ENCODE results near the gene SYT1.
A peak's percentile ranks its signal among the peaks of the same experiment; 100 is the strongest.

Gene SYT1

DNA sequence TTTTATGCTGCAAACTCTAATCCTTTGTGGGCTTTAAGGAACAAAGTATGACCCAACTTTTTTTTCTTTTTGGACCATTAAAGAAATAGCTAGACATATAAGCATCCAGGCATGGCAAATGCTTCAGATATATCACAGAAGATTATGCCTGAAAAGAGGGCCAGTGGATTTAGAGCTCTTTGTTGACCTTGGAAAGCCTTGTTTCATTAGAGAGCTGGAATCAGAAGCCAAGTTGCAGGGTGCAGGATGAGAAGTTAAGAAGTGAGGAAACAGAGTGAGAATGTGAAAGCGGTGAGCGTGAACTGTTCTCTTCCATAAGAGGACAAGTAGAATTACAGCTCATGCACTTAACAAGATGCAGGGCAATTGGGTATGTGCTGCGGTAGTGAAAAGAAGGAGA lies 373.7 kb downstream of the SYT1 start:
- DNase-seq, result no peak

DNA sequence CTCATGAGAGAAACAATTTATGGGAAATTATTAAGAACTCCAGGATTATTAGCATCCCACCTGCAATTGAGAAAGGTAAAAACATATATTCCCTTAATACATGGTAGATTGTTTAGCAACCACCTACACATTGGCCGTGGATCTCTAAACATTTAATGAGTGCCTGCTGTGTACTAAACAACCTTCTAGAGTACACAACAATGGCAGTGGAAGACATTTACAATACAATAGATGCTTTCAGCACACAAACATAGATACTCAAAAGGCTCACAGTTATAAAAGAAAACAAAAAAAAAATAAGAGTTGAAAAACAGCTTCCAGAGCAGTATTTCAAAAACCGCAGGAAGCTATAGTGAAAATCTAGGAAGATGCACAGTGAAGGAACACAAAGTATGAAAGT lies 382.9 kb downstream of the SYT1 start:
- DNase-seq, result no peak

DNA sequence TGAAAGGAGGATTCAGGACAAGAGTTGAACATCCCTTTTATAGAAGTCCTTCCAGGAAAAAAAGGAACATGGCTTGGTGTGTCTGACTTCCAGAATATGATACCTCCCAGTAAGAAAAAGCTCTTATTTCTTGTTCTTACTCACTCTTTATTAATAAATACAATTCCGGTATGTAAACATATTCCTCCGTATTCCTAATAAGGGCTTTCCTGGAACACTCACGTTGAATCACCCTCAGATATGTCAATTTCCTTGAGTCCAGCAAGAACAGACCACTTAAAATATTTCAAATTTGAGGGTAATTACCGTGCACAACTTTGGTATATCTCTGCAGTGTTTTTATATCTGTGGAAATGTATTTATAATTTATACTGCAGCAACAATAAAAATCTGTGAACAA lies 385.6 kb downstream of the SYT1 start:
- DNase-seq, result no peak

DNA sequence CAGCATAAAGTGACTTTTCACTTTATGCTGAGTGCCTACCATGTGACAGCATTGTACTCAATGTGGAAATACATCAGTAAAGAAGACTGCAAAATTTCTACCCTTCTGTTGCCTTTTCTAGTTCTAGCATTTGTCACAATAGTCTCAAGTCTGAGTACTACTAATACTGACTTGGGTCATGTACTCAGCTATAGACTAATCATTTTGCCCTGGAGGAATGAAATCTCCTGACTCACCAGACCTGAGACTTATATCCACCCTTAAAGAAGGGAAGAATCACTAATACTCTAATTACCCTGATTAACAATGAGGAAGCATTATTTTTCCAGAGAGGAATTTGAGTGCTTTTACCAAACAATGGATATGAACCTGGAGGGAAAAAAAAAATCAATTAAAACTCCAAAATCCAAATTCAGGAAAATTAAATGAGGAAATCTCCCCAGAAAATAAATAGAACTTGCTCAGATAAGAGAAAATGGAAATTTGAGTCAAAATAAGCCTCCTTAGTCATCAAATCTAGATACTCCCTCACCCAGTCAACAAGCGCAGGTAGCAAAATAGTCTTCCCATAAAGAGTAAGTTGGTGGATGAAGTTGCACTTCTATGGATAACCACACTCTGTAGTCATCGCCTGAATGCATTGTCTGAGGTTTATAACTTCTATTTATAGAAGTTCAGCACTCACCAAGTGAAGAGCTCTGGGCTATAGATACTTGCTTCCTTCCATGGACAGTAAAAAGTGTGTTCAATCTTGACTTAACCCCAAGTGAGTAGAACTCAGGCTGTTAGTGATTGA lies 386.6 kb downstream of the SYT1 start:
- no peak for DNase-seq

DNA sequence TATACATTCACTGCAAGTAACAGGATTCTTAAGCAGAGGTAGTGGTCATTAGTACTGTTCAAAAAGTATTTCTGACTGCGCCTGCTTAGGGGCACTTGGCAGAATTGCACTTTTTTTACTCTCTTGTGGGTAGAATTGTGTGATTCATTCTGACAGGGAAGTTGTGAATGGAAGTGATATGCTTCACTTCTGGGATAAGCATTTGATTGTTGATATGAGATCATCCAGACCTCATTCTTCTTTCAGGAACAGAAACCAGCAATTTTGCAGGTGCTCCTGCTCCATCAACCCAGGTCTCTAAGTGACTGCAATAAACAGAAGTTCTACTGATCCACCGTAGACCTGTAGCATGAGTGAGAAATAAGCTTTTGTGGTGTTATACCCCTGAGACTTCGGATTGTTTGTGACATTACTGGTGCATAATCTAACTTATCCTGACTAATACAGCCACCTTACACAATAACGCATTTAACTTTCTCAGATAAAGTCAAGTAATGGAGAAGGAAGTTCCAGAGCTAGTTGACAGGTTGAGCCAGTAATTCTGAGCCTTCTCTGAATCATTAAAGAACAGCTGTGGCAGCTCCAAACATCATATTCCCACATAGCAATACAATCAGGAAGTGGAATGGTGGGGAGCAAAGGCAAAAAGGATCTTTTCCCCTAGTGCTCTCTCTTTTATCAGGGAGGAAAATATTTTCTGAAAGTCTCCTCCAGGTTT lies 387.9 kb downstream of the SYT1 start:
- no peak for DNase-seq

DNA sequence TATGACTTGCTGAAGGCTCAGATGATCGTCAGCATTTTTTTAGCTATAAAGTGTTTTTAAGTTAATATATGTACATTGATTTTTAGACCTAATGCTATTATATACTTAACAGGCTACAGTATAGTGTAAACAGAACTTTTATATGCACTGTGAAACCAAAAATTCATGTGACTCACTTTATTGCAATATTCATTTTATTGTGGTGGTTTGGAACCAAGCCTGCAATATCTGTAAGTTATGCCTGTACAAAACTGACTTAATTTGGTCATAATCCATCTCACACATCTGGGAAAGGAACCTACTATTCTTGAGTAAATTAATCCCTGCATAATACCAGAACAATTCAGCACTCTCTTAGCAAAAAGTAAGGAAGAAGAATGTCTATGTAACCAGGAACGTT lies 390.7 kb downstream of the SYT1 start:
- no peak for DNase-seq

DNA sequence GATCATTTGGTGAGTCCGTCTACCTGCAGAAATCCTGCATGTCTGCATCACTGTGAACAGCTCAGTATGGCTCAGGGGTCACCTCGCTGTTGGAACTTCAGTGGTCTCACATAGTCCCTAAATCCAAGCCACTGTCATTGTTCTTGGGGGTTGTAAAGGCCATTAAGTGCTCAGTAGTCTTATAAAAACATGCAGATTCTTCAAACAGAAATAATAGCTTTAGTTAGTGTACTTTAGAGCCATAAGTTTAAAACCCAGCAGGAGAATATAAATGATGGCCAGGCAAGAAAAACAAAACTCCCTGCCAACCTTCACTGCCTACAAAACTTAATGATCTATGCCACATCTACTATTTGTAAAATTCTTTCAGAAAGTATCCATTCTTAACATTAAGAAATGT lies 396.3 kb downstream of the SYT1 start:
- no peak for DNase-seq

DNA sequence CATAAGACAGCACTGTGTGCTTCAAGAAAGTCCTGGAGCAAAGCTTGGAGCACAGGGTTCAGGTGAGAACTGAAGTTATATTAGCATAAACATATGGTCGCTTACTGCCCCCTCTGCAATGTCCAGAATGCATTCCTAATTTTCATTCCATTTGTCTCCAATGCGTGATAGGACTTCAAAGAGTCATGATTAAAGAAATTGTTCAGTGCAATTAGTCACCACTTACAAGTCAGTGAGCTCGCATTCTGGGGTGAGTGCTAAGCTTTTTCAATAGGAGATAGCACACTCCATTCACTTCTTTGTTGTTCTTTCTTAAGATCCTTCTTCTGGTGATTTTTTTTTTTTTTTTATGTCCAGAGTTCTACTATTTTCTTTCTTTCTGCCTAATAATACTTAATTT lies 398.4 kb downstream of the SYT1 start:
- DNase-seq, result no peak

DNA sequence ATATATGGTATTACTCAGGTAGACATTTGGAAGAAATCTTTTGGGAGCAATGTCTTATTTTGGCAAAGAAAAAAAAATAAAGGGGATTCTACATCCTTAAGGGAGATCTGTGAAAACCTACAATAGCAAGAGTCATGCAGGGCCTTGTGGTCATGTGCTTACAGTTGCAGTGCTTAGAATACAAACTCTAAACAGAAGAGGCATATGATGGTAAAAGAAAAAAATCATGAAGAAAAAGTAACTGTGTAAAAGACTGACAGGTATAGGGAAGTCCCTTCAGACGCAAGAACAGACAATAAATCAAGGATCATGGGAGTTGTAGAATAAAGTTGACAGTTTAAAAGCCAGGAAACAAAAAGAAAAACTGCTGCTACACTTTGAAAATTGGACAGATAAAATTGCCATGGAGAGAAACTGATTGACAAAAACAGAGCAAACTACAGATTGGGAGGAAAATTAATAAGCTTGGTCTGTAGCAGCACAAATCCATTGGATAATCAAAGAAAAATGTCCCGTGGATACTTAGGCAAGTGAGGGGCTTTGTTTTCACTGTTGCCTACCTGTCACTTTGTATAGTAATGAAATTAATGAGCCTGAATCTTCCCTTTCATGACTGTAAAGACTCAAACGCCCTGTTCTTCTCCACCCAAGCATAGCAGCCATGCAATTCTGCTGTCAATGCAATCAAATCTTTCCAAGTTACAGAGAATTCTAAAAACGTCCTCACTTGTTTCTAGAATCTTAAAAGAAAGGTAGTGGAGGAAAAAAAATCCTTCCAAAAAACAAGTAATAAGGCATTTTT lies 402.0 kb downstream of the SYT1 start:
- no peak for DNase-seq

DNA sequence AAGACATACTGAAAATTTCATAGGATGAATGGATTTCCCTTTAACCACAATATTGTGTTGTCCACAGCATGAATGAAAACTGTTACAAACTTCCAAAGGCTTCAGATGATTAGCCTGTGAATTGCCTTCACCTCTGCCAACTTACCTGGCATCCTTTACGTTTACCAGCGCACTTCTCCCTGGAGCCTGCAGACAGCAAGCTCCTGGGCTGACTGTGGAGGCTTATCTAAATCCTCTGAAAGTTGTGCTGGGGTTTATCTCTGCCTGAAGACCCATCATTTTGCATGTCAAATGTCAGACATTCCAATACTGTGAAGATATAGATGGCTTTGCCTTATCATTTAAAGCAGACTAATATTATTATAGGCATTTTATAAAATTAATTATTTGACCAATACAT lies 403.0 kb downstream of the SYT1 start:
- DNase-seq, result no peak

DNA sequence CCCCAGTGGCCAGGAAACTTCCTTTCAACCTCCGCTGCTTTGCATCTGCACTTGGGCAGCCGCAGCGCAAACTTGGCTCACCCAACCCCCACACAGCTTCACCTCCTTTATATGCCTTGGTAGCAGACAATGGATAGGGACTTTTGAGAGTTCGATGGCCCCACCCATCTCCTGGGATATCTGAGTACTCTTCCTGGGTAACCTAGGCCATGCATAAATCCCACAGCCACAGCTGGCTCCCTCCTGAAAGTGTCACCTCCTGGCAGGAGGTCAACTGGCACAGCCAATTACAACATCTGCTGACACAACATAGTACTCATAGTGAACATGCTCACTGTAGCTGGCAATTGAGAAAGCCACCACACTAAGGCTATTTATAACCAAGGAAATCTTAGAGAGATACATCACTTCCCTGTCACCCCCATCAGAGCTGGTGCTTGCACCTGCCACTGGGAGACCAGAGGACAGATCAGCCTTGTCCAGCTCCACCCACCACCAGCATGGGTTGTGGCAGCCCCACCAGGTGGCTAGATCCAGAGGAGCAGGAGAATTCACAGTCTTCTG lies 410.0 kb downstream of the SYT1 start:
- DNase-seq, result no peak

DNA sequence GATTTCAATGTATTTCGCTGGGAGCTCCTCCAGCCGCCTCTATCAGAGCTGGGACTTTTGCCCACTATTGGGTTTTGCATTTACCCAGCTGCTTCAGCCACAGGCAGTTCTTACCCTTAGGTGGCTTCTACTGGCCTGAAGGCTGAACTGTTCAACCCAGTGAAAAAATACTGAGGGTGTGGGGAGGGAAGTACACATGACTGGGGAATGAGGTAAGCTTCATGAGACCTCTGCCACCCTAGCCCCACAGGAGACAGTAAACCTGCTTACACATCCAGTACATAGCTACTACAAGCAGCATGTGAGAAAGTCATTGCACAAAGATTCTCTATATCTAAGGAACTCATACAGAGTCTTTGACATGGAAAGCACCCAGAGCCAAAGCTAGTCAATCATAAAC lies 411.1 kb downstream of the SYT1 start:
- DNase-seq, result no peak

DNA sequence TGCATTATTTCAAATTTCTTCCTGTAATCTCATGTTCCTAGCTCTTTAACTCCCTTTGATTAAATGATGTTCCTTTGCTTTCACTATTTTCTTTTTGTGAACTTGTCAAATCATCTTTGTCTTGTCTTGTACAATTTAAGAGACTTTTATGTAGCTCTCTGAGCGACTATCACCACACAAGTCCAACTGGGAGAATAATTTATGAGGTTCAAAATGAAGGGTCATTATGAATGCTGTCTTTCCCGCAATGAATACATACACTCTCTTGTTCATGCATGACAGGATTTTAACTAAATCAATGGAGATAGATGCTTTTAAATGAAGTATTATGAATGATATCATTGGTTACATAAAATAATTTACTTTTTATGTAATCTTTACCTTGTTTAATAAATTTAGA lies 418.8 kb downstream of the SYT1 start:
- DNase-seq, result no peak

DNA sequence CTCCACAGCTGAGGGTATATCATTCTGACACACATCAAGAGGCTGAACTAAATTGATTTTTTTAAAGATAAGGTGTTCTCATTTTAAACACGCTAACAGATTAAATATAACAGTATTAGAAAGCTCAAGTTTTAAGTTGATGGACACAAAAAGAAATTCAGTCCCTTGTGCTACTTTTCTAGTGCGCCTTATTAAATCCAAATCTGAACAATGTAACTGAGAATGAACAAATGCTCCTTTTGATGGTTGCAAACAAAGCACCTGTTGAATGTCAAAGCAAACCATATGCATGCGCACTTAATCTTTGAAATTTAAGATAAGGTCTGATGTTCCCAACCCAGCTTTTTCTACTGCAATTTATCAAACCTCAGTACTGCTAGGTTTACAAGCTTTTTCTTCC lies 424.3 kb downstream of the SYT1 start:
- no peak for DNase-seq

DNA sequence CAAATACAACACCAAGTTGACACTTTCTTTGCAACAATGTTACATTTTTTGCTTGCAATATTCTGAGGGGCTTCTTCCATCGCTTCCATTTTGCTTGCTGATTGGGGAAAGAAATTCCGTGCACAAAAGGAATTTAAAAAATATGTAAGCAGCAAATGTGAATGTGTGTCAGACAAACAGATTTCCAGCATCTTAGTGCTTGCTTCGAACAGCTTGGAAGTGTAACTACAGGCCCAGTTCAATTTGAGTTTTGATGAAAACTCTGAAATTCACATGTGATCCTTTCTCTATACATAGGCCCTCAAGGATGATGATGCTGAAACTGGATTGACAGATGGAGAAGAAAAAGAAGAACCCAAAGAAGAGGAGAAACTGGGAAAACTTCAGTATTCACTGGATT lies 427.1 kb downstream of the SYT1 start:
- no peak for DNase-seq

DNA sequence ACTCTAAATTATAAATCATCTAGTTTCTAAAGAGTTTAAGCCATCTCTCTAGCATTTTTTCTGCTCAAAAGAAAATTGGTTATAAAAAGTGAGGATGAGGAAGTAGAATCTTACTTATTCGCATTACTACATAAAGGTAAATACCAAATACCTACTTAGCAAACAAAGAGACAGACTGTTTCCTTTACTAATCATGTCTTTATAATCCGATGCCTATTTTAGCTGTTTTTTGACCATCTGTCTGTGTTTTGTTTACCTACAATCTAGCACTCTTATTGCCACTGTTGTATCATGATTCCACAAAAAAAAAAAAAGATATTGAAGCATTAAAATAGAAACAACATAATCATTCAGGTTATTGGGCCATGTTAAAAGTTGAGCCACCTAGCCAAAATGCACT lies 430.0 kb downstream of the SYT1 start:
- DNase-seq, result no peak

DNA sequence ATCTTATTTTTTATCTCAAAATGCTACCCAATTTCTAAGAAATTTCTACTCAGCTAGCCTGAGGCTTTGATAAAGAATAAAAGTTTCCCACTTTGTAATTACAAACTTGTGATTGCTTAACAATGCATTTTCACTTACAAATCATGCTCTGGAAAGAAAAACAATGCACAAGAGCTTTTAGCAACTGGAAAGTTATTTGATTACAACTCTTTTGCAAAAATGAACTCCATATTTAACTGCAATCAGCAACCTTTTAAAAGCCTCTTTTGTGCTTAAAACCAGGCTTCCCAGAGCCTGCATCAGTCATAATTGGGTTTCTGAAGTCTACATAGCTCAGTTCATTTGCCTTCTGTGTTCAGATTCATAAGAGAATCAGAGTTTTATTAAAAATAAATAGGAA lies 431.0 kb downstream of the SYT1 start:
- DNase-seq, result no peak

DNA sequence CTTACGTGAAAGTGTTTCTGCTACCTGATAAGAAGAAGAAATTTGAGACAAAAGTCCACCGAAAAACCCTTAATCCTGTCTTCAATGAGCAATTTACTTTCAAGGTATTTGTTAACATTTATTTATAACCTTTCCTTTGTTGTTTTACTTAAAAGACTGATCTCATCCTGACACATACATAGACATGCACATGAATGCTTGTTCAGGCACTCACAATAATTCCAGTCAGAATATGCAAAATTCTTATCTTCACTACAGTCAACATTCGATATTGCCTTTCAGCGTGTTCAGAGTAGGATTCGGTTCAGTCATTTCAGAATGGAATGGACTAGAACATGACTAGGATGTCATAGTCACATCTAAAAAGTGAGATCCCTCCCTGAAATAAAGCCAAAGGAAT lies 431.6 kb downstream of the SYT1 start:
- DNase-seq, result no peak

DNA sequence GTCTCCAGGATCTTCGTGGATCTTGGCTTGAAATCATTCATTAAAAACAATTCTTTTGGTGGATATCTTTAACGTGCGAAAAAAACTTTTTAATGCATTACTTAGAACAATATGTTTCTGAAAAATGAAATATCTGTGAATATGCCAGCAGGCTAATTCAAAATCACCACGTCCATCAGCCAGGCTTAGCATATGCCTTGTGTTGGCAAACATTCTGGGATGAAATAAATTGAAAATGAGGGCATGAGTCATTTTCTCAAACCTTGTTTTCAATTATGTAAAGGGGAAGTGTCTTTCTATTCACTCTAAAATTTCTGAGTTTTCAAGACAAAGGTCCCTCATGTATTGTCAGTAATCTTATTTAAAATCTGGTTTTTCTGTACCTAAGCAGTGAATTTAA lies 432.3 kb downstream of the SYT1 start:
- no peak for DNase-seq

DNA sequence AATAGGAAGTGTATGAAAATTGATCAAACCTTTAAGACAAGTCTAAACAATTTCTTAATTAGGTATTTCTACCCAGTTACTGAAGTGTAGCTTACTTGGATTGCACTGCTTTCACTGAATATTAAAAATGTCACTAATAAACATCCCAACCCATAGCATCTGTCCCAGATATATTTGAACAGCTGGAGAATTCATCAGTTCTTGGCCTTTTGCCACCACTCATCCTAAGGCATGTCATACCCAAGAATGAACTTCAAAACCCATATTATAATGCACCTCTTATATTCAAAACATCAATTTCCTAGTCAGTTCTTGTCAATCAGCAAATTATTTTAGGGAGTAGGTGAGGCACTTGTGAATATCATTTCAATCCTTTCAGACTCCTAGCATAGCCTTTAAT lies 433.9 kb downstream of the SYT1 start:
- peak; percentile 22 for DNase-seq

DNA sequence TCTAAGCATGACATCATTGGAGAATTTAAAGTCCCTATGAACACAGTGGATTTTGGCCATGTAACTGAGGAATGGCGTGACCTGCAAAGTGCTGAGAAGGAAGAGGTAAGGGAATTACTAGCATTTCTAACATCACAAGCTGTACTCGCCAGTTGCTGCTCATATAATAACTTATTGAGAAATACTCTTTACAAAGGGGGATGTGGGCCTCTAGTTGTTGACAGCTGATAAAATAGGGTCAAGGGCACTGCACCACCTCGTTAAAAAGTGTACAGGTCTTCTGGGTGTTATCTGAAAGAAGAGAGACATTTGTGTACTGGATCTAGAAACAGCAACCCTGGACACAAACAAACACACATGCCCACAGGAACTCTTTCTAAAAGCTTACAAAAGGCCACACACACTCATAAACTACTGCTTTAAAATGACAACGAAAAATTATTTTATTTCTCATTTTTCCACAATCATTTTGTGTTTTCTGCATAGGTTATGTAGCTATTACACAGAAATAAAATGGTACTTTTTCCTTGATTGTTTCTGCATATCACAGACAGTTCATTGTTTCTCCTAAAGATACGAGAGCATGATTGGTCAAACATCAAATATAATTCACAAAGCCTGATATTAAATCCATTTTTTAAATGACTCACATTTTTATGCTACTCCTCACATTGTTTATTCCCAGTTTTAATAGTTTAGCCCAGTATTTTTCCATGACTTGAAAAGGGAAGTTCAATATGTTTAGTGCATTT lies 435.0 kb downstream of the SYT1 start:
- no peak for DNase-seq

DNA sequence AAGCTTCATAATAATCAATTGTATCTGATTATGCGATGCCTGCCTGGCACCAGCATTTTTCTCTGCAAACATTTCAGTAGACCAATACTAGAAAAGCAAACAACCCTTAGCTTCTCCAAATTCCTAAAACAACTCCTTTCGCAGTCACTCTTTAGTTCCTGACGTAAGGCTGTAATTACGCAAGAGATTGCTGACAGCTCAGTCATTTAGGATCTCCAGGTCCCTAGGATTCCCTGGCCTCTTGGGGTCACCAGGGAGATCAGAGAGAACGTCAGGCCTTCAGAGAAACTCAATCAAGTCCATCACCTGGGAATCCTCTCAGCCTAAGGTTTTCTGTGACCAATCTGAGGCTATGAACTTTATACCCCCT lies 435.6 kb downstream of the SYT1 start:
- DNase-seq, result no peak

DNA sequence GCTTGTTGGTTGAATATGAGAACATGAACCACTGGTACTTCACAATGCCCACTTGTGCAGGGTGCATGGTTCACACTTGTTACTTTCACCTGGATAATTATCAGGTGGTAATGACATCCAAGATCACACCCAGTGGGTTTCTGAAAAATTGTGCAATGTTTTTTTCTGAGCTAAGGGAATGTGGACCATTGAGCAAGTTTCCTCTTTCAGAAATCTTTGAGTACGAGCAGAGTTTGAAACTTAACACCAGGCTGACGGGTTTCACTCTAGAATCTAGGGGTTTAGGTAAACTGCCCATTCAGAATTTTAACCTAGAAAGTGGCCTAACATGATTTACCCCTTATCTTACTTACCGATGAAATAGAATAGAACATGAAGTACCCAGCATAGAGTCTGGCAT lies 436.6 kb downstream of the SYT1 start:
- DNase-seq, result no peak

Measured in NCI-H146 (cell line).